Pancreas (tissue), 10 donors: ENCODE data around the gene NPIPA3. TPM values are rescaled to one million over a fixed set of nuclear protein-coding genes. Genes with fewer than 3 reads are reported as not detected.
"Not testable (repeated sequence)": the region's sequence is repeated elsewhere in the genome, so short reads cannot be mapped to it uniquely, and the experiment has no call there.

Experiments
- ATAC-seq, 4 donors: fragments of 200-7000 bp; cut with Tn5 transposase; one replicate each; pipeline versions ENCODE4 v1.8.0 to v1.9.1; 2020; ENCODE audit warnings: mild to moderate bottlenecking in 4 of 4, moderate library complexity in 4 of 4
- DNase-seq, 6 donors: peaks; one replicate each; pipeline ENCODE4 v3.0.0-alpha.2; 2020
- FAIRE-seq: peaks from 2 replicates; lab custom pipeline; 2012; peaks lifted over from hg19 to GRCh38; lab: Jason Lieb, UNC
- H3K27ac ChIP-seq, 4 donors: fragments of 200-600 bp; sonication (generic); 1 replicate in 3 of 4; 2 replicates in 1 of 4; pipeline versions ENCODE4 v1.5.0 to v1.8.0; 2020
- H3K27me3 ChIP-seq, 4 donors: fragments of 200-600 bp; one replicate each; pipeline ENCODE4 v1.8.0; 2021
- H3K36me3 ChIP-seq, 3 donors: fragments of 200-600 bp; sonication (generic) in 1 of 3; one replicate each; pipeline versions ENCODE4 v1.5.0 to v1.8.0; 2020 to 2021
- H3K4me1 ChIP-seq, 3 donors: fragments of 200-600 bp; one replicate each; pipeline ENCODE4 v1.8.0; 2021
- H3K4me3 ChIP-seq, 4 donors: fragments of 200-600 bp; sonication (generic) in 2 of 4; one replicate each; pipeline versions ENCODE4 v1.5.0 to v1.8.0; 2020 to 2021
- H3K9me3 ChIP-seq, 4 donors: fragments of 200-600 bp; one replicate each; pipeline ENCODE4 v1.8.0; 2021
- CTCF ChIP-seq, 4 donors: fragments of 200-600 bp; sonication (generic) in 3 of 4; IDR thresholded peaks; one replicate each; pipeline versions ENCODE4 v1.5.0 to v1.8.0; 2021; ENCODE audit warnings: antibody characterized with exemption in 4 of 4
- WGBS, 2 donors: extraction: QIAGEN DNeasy Blood & Tissue Kit; methylation state at CpG; one replicate each; pipeline ENCODE4 v1.1.7; 2013; 5-methylcytosine and 5-hydroxymethylcytosine counted together
- intact Hi-C, 3 donors: fragments of 100-400 bp; cut with DNase I; formaldehyde crosslinking; loops; one replicate each; pipeline versions ENCODE4 v1.11.1 to v1.14.2; 2022
- polyA plus RNA-seq, 2 donors: library from polyadenylated mRNA; stranded (reverse); fragments of 200-250 nt; gene quantifications; one replicate each; pipeline ENCODE4 v1.2.3, GENCODE V29; 2013
- total RNA-seq, 6 donors: library from RNA; stranded (reverse); fragmentation: NEBNext Ultra II Directional in 4 of 6; extraction: Animal tissue kit (Norgen Biotek cat#: 25700) in 4 of 6; gene quantifications; one replicate each; pipeline versions ENCODE4 v1.2.1 to v1.2.4, GENCODE V29; 2021 to 2023
- donor health status: healthy with polysubstance abuse.
- donor health status: DM: no; HTN: no; CAD: no; lungs with moderate emphysema.
- donor health status: DM: no; HTN: no; CAD: no.
- donor health status: control.
- donor health status: control.
- donor health status: Bipolar disorder and iron deficiency.
- donor health status: DM: yes; HTN: yes; CAD: no.
- donor health status: DM: no; HTN: no; CAD: no.
- donor health status: DM: no; HTN: no; CAD: no.
- donor health status: DM: yes; HTN: yes; CAD: no.

The NPIPA3 gene
- total RNA-seq (1 to 10 TPM in 3 of 6 donors, under 1 TPM in 3; 0.70 to 6.7 (median 0.92) TPM), polyA plus RNA-seq (1 to 10 TPM; 1.9 to 2.2 TPM)

- H3K4me3 ChIP-seq, intact Hi-C loops, H3K27ac ChIP-seq, H3K4me1 ChIP-seq, FAIRE-seq, H3K9me3 ChIP-seq, H3K36me3 ChIP-seq, H3K27me3 ChIP-seq, DNase-seq: not testable (repeated sequence)
- peak; percentile 96 to 100 (median 98) for ATAC-seq
- no CpG with 5 or more reads among the region's 73 CpGs for WGBS, 2 donors
Observed at GRCh38 chr16:14703156-14704011, at the start of gene NPIPA3. Gene NPIPA3 (plus strand): TSS chr16:14703411. CDS start chr16:14708944, 5,533 bp downstream.

- ATAC-seq: no peak
- Histone ChIP-seq H3K4me1 (no peaks in the 10 kb centered on the region), H3K36me3 (peaks cover 6 to 42% (median 12%) of the 10 kb centered on the region in 3 donors), H3K27ac (no peak overlapping the region), H3K4me3 (no peak overlapping the region), H3K9me3 (no peaks in the 10 kb centered on the region), H3K27me3 (no peaks in the 10 kb centered on the region)
- TF ChIP-seq CTCF (IDR thresholded peaks at IDR 0.05): no peak
- no peak for DNase-seq
- 87 to 90% methylated on average over 2 of the region's 2 CpGs for WGBS, 2 donors
- intact Hi-C loops: no loop called here
- FAIRE-seq: no peak
Observed at GRCh38 chr16:14658063-14658462, 45.1 kb upstream of the NPIPA3 start.

- no peaks in the 10 kb centered on the region for H3K9me3 ChIP-seq
- DNase-seq: peak in 2 of 6 donors; percentile 19 to 59
- TF ChIP-seq CTCF (IDR thresholded peaks at IDR 0.05): no peak
- intact Hi-C loops: no loop called here
- peaks cover 0 to 46% (median 18%) of the 10 kb centered on the region in 3 donors for H3K36me3 ChIP-seq
- H3K27me3 ChIP-seq: no peaks in the 10 kb centered on the region
- FAIRE-seq: no peak
- no peak for ATAC-seq
- H3K27ac ChIP-seq: peak overlapping the region in 2 of 4 donors; percentile 6 to 41
- no peak overlapping the region for H3K4me3 ChIP-seq
- peaks cover 11 to 30% (median 24%) of the 10 kb centered on the region in 3 donors for H3K4me1 ChIP-seq
- 53 to 56% methylated on average over 16 of the region's 16 CpGs for WGBS, 2 donors
Observed at GRCh38 chr16:14667347-14668266, 35.6 kb upstream of the NPIPA3 start.

GRCh38 chr16:14668556-14669223 lies 34.5 kb upstream of the NPIPA3 start:
- Histone ChIP-seq H3K4me1 (peaks cover 11 to 39% (median 29%) of the 10 kb centered on the region in 3 donors), H3K36me3 (peaks cover 0 to 35% (median 16%) of the 10 kb centered on the region in 3 donors), H3K27ac (peak overlapping the region in 3 of 4 donors; percentile 6 to 41 (median 6)), H3K4me3 (no peak overlapping the region), H3K27me3 (no peaks in the 10 kb centered on the region), H3K9me3 (no peaks in the 10 kb centered on the region)
- 43 to 48% methylated on average over 7 of the region's 7 CpGs for WGBS, 2 donors
- DNase-seq (peak in 2 of 6 donors; percentile 51 to 56), ATAC-seq (peak; percentile 58 to 67 (median 66)), FAIRE-seq (no peak)
- TF ChIP-seq CTCF (IDR thresholded peaks at IDR 0.05): no peak
- intact Hi-C loops: no loop called here
